B cell (primary cell): ENCODE data around the gene FASTK. TPM values are rescaled to one million over a fixed set of nuclear protein-coding genes. Genes with fewer than 3 reads are reported as not detected.

Experiments used
- ATAC-seq: fragments of 200-7000 bp; cut with Tn5 transposase; one replicate; pipeline ENCODE4 v1.10.0; 2021; ENCODE audit warnings: low read depth, mild to moderate bottlenecking, moderate number of reproducible peaks, moderate library complexity
- CTCF ChIA-PET: fragments of 350-600 bp; sonication (Branson Sonifier 250); formaldehyde crosslinking; loops from one replicate; lab custom pipeline; 2021; ENCODE audit warnings: antibody characterized with exemption, inconsistent platforms; lab: Charles Lee
- POLR2A ChIA-PET: fragments of 350-600 bp; sonication (Branson Sonifier 250); formaldehyde crosslinking; loops from one replicate; lab custom pipeline; 2021; ENCODE audit warnings: antibody characterized with exemption; lab: Charles Lee
- DNase-seq: peaks from one replicate; pipeline ENCODE4 v3.0.0; 2013
- H2AFZ ChIP-seq: 2 replicates; pipeline ENCODE4 v1.6.1; 2012; ENCODE audit warnings: mild to moderate bottlenecking, low read depth, low read length; ENCODE audit not compliant: insufficient read depth, poor library complexity, severe bottlenecking
- H3K27ac ChIP-seq, 2 donors: 1 replicate in 1 of 2; 2 replicates in 1 of 2; pipeline ENCODE4 v1.5.1; 2012 to 2013; ENCODE audit warnings: low read length in 2 of 2, mild to moderate bottlenecking in 2 of 2, moderate library complexity in 1 of 2
- H3K27me3 ChIP-seq, 4 experiments: fragments of 200-600 bp in 1 of 4; sonication (generic) in 1 of 4; replicated peaks in 1 of 4; 1 replicate in 2 of 4; 2 replicates in 2 of 4; pipeline versions ENCODE4 v1.6.1 to v1.7.0; 2013 to 2016; ENCODE audit warnings: low read length in 3 of 4, mild to moderate bottlenecking in 2 of 4, mixed read lengths in 1 of 4, moderate library complexity in 1 of 4; ENCODE audit not compliant: insufficient read depth in 4 of 4, control insufficient read depth in 3 of 4; ENCODE audit errors: control extremely low read depth in 1 of 4
- H3K36me3 ChIP-seq, 2 experiments: replicated peaks in 1 of 2; 1 replicate in 1 of 2; 2 replicates in 1 of 2; pipeline versions ENCODE4 v1.6.1 to v1.7.1; 2013; ENCODE audit warnings: low read length in 1 of 2; ENCODE audit not compliant: insufficient read depth in 2 of 2, control insufficient read depth in 1 of 2; ENCODE audit errors: control extremely low read depth in 1 of 2, extremely low read depth in 1 of 2
- H3K4me1 ChIP-seq, 2 donors: fragments of 200-600 bp in 1 of 2; sonication (generic) in 1 of 2; 1 replicate in 1 of 2; 2 replicates in 1 of 2; pipeline versions ENCODE4 v1.5.1 to v1.6.1; 2013 to 2017; ENCODE audit warnings: low read length in 2 of 2; ENCODE audit not compliant: control insufficient read depth in 2 of 2, insufficient read depth in 2 of 2
- H3K4me2 ChIP-seq: replicated peaks from 2 replicates; pipeline ENCODE3; 2012; ENCODE audit warnings: mild to moderate bottlenecking, low read depth, low read length; ENCODE audit not compliant: poor library complexity, severe bottlenecking
- H3K4me3 ChIP-seq, 5 experiments: fragments of 200-600 bp in 1 of 5; sonication (generic) in 1 of 5; 1 replicate in 3 of 5; 2 replicates in 2 of 5; pipeline versions ENCODE4 v1.5.1 to v1.7.0; 2011 to 2016; ENCODE audit warnings: low read length in 4 of 5, mild to moderate bottlenecking in 4 of 5, low read depth in 2 of 5, control low read depth in 1 of 5, moderate library complexity in 1 of 5; ENCODE audit not compliant: insufficient read depth in 1 of 5; ENCODE audit errors: control extremely low read depth in 1 of 5, extremely low read depth in 1 of 5
- H3K79me2 ChIP-seq: fragments of 200-600 bp; sonication (generic); one replicate; pipeline ENCODE4 v1.6.0; 2016; ENCODE audit warnings: low read length; ENCODE audit not compliant: control insufficient read depth, insufficient read depth
- H3K9ac ChIP-seq: fragments of 200-600 bp; sonication (generic); 2 replicates; pipeline ENCODE4 v1.6.1; 2017; ENCODE audit warnings: mild to moderate bottlenecking, low read length, moderate library complexity
- H3K9me3 ChIP-seq, 3 donors: one replicate each; pipeline versions ENCODE4 v1.6.1 to v1.7.1; 2013; ENCODE audit warnings: low read length in 2 of 3; ENCODE audit not compliant: control insufficient read depth in 2 of 3, insufficient read depth in 1 of 3; ENCODE audit errors: control extremely low read depth in 1 of 3
- H4K20me1 ChIP-seq: 2 replicates; pipeline ENCODE4 v1.6.0; 2012; ENCODE audit warnings: mild to moderate bottlenecking, low read length; ENCODE audit not compliant: insufficient read depth, control insufficient read depth, poor library complexity, severe bottlenecking
- H3K27ac Mint-ChIP-seq: one replicate; pipeline ENCODE4 v1.8.0; 2021; ENCODE audit warnings: mixed read lengths
- H3K27me3 Mint-ChIP-seq: one replicate; pipeline ENCODE4 v1.8.0; 2021; ENCODE audit warnings: mixed read lengths
- H3K4me1 Mint-ChIP-seq: one replicate; pipeline ENCODE4 v1.8.0; 2021; ENCODE audit warnings: mixed read lengths
- H3K4me3 Mint-ChIP-seq: one replicate; pipeline ENCODE4 v1.8.0; 2021; ENCODE audit warnings: mixed read lengths
- H3K9me3 Mint-ChIP-seq: one replicate; pipeline ENCODE4 v1.8.0; 2022; ENCODE audit warnings: mixed read lengths; ENCODE audit not compliant: insufficient read depth
- EZH2 ChIP-seq: IDR thresholded peaks from 2 replicates; pipeline ENCODE4 v1.6.1; 2012; ENCODE audit warnings: borderline replicate concordance, low read depth, mild to moderate bottlenecking, moderate library complexity, low read length; ENCODE audit not compliant: insufficient read depth, poor library complexity, severe bottlenecking
- WGBS: methylation state at CpG from one replicate; pipeline ENCODE4 v1.1.5; 2013; ENCODE audit warnings: missing lambda C conversion rate; ENCODE audit not compliant: insufficient coverage; 5-methylcytosine and 5-hydroxymethylcytosine counted together
- intact Hi-C: fragments of 100-400 bp; cut with micrococcal nuclease; formaldehyde crosslinking; loops from one replicate; pipeline ENCODE4 v1.10.0; 2022
- polyA plus RNA-seq: library from polyadenylated mRNA; depleted of rRNA; stranded (reverse); fragments of >200 nt; gene quantifications from 2 replicates; pipeline ENCODE4 v1.2.3, GENCODE V29; 2012
- total RNA-seq, 2 donors: library from RNA; stranded (reverse); fragments of 120-200 nt in 1 of 2; gene quantifications; 1 replicate in 1 of 2; 2 replicates in 1 of 2; pipeline versions ENCODE4 v1.2.3 to v1.2.4, GENCODE V29; 2013 to 2022
- TF ChIP-seq, protein P1 (sequence below): fragments of 200-600 bp; IDR thresholded peaks from one replicate; pipeline ENCODE4 v1.8.0; 2022; ENCODE audit warnings: antibody characterized with exemption, mild to moderate bottlenecking

The FASTK gene
- total and polyA plus RNA-seq, 2 donors (not counting 1 experiment from before 2014, with no cell fraction given): 120 to 258 TPM

DNA sequence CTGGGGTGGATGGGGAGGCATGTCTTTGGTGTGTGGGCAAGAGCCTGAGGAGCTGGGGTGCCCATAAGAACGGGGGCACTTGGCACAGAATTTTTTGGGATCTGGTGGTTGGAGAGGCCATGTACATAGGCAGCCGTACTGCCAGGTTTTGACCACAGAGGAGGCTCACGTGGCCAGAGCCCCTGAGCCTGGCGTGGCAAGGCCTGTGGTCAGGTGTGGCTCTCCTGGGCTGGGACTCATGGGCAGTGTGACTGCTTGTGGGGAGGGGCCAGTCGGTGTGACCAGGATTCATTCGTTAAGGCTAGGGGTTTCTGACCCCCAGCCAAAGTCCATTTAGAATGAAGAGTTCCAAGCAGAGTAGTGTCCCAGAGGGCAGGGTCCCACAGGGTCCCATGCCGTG is 43.9 kb upstream of the FASTK start:
- DNase-seq (no peak), ATAC-seq (no peak)
- TF ChIP-seq EZH2: no peak
- TF ChIP-seq, protein P1, sequence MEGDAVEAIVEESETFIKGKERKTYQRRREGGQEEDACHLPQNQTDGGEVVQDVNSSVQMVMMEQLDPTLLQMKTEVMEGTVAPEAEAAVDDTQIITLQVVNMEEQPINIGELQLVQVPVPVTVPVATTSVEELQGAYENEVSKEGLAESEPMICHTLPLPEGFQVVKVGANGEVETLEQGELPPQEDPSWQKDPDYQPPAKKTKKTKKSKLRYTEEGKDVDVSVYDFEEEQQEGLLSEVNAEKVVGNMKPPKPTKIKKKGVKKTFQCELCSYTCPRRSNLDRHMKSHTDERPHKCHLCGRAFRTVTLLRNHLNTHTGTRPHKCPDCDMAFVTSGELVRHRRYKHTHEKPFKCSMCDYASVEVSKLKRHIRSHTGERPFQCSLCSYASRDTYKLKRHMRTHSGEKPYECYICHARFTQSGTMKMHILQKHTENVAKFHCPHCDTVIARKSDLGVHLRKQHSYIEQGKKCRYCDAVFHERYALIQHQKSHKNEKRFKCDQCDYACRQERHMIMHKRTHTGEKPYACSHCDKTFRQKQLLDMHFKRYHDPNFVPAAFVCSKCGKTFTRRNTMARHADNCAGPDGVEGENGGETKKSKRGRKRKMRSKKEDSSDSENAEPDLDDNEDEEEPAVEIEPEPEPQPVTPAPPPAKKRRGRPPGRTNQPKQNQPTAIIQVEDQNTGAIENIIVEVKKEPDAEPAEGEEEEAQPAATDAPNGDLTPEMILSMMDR: no peak
- Mint-ChIP-seq H3K27me3 (peaks cover 3% of the 10 kb centered on the region), H3K9me3 (no peaks in the 10 kb centered on the region), H3K27ac (no peak overlapping the region), H3K4me1 (peaks cover 3% of the 10 kb centered on the region), H3K4me3 (no peak overlapping the region)
- no peaks in the 10 kb centered on the region for H3K27me3 ChIP-seq
- no peak overlapping the region for H3K9ac ChIP-seq
- intact Hi-C loops: loop anchor here (1.0 kb wide), 1 partner anchor 48 kb away; no protein-coding TSS in a partner anchor
- H4K20me1 ChIP-seq: no peaks in the 10 kb centered on the region
- ChIA-PET CTCF (interaction anchor here (0.6 to 2.0 kb wide), 26 partner anchors 9 to 181 kb away, joined by 3 to 17 read pairs (median 4); partner anchors contain the start of gene FASTK), POLR2A (no interaction called here)
- no peak overlapping the region for H2AFZ ChIP-seq
- no peak overlapping the region for H3K4me2 ChIP-seq
- no peak overlapping the region for H3K4me3 ChIP-seq
- WGBS: 96% methylated on average over 7 of the region's 7 CpGs
- H3K27ac ChIP-seq: no peak overlapping the region
- H3K9me3 ChIP-seq: no peaks in the 10 kb centered on the region
- no peaks in the 10 kb centered on the region for H3K36me3 ChIP-seq
- peaks cover 0 to 6% of the 10 kb centered on the region in 2 donors for H3K4me1 ChIP-seq
- no peaks in the 10 kb centered on the region for H3K79me2 ChIP-seq

DNA sequence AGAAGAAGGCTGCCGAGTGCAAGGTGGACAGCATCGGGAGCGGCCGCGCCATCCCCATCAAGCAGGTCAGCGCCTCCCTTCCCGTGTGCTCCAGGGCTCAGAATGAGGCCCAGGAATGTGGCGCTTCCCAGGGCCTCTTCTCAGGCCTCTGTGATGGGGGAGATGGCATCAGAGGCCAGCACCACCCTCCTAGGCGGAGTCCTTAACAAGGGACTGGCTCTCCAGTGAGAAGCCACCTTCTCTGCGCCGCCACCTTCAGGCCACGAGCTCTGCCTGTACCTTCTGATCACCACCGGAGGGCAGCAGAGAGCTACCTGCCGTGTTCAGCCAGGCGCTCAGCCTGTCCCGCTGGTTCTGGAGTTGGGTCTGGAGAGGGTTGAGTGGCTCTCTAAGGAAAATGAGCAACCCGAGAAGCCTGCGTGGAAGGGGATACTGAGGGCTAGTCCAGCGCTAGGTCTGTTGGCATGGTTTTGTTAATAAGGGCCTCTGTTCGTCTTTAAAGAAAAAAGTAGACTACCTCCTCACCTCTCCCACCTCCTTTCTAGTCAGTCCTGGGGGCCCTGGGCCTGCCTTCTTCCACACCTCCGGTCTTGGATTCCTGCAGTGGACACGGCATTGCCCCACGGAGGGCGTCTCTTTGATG is 43.3 kb upstream of the FASTK start:
- DNase-seq (peak; percentile 85), ATAC-seq (peak; percentile 98)
- WGBS: 57% methylated on average over 7 of the region's 24 CpGs
- H3K9ac ChIP-seq: no peak overlapping the region
- no peak overlapping the region for H3K4me3 ChIP-seq
- H3K4me1 Mint-ChIP-seq: peaks cover 3% of the 10 kb centered on the region
- TF ChIP-seq EZH2: no peak
- TF ChIP-seq, protein P1: peak; percentile 93
- peaks cover 3% of the 10 kb centered on the region for H3K27me3 Mint-ChIP-seq
- H3K4me1 ChIP-seq: peaks cover 0 to 6% of the 10 kb centered on the region in 2 donors
- H3K9me3 ChIP-seq: no peaks in the 10 kb centered on the region
- CTCF ChIA-PET: interaction anchor here (0.6 to 2.0 kb wide), 31 partner anchors 9 to 948 kb away, joined by 3 to 17 read pairs (median 4); partner anchors contain the start of gene FASTK
- no peak overlapping the region for H2AFZ ChIP-seq
- no peak overlapping the region for H3K4me3 Mint-ChIP-seq
- H4K20me1 ChIP-seq: no peaks in the 10 kb centered on the region
- no peak overlapping the region for H3K27ac Mint-ChIP-seq
- no peaks in the 10 kb centered on the region for H3K27me3 ChIP-seq
- H3K79me2 ChIP-seq: no peaks in the 10 kb centered on the region
- no peak overlapping the region for H3K4me2 ChIP-seq
- intact Hi-C loops: loop anchor here (1.0 kb wide), 1 partner anchor 48 kb away; no protein-coding TSS in a partner anchor
- no peaks in the 10 kb centered on the region for H3K9me3 Mint-ChIP-seq
- H3K27ac ChIP-seq: no peak overlapping the region
- no peaks in the 10 kb centered on the region for H3K36me3 ChIP-seq
- POLR2A ChIA-PET: no interaction called here
